Measurements from ENCODE around the gene DOCK11.
"Not testable (repeated sequence)": the region's sequence is repeated elsewhere in the genome, so short reads cannot be mapped to it uniquely, and the experiment has no call there.

DNA sequence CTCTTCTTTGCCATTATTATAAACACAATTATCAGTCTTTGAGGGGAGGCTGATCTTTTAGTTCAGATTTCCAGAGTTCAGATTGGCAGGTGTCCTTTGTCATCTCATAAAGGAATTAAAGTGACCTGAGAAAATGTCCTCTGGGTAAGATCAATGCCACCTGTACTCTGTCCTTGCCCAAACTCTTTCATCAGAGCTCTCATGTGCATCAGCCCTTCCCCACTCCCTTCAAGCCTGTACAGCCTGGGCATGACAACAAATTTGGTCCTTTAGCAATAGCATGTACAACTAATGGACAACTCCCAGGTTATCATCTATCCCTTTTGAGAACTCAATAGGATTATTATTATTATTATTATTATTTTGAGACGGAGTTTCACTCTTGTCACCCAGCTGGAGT, 8.9 kb upstream of the DOCK11 start:
- TF ChIP-seq EZH2phosphoT487 (IDR thresholded peaks at IDR 0.05; ENCODE audit: insufficient read depth, low read depth); EZH2 (IDR thresholded peaks at IDR 0.05; ENCODE audit: insufficient read depth, poor library complexity, severe bottlenecking): not testable (repeated sequence)
